Muscle layer of duodenum (tissue), 2 donors: Measurements from ENCODE around the gene GLI3.

Experiments
- H3K27ac ChIP-seq: one replicate; pipeline ENCODE4 v1.7.0; 2013; ENCODE audit warnings: mild to moderate bottlenecking, low read length
- H3K27me3 ChIP-seq: one replicate; pipeline ENCODE4 v1.7.0; 2013; ENCODE audit warnings: low read depth, mild to moderate bottlenecking, control low read depth, low read length
- H3K36me3 ChIP-seq, 2 donors: one replicate each; pipeline ENCODE4 v1.7.0; 2013; ENCODE audit warnings: low read length in 2 of 2, control low read depth in 1 of 2, mild to moderate bottlenecking in 1 of 2; ENCODE audit not compliant: insufficient read depth in 2 of 2, control insufficient read depth in 1 of 2
- H3K4me1 ChIP-seq, 2 donors: one replicate each; pipeline ENCODE4 v1.7.0; 2013; ENCODE audit warnings: low read length in 2 of 2, mild to moderate bottlenecking in 2 of 2, control low read depth in 1 of 2, moderate library complexity in 1 of 2; ENCODE audit not compliant: insufficient read depth in 2 of 2, control insufficient read depth in 1 of 2
- H3K4me3 ChIP-seq, 2 donors: one replicate each; pipeline ENCODE4 v1.7.0; 2013; ENCODE audit warnings: low read length in 2 of 2, low read depth in 1 of 2, mild to moderate bottlenecking in 1 of 2
- H3K9me3 ChIP-seq, 2 donors: one replicate each; pipeline ENCODE4 v1.7.0; 2013; ENCODE audit warnings: low read length in 2 of 2, control low read depth in 1 of 2, mild to moderate bottlenecking in 1 of 2; ENCODE audit not compliant: control insufficient read depth in 1 of 2
- donor health status: healthy.

GLI3 gene

GRCh38 chr7:41975849-41976248 lies 261.2 kb downstream of the GLI3 start:
- no peak overlapping the region for H3K4me3 ChIP-seq
- no peak overlapping the region for H3K27ac ChIP-seq
- no peaks in the 10 kb centered on the region for H3K27me3 ChIP-seq
- H3K4me1 ChIP-seq = peaks cover 12 to 39% of the 10 kb centered on the region in 2 donors
- H3K36me3 ChIP-seq = peaks cover 0 to 25% of the 10 kb centered on the region in 2 donors
- H3K9me3 ChIP-seq = no peaks in the 10 kb centered on the region

- no peak overlapping the region for H3K27ac ChIP-seq
- H3K4me1 ChIP-seq = peaks cover 8 to 31% of the 10 kb centered on the region in 2 donors
- no peak overlapping the region for H3K4me3 ChIP-seq
- H3K27me3 ChIP-seq = no peaks in the 10 kb centered on the region
- peaks cover 0 to 25% of the 10 kb centered on the region in 2 donors for H3K36me3 ChIP-seq
- H3K9me3 ChIP-seq = no peaks in the 10 kb centered on the region
Observed at GRCh38 chr7:41974870-41975557, 262.0 kb downstream of the GLI3 start.

GRCh38 chr7:41973202-41973730 lies 263.7 kb downstream of the GLI3 start:
- no peak overlapping the region for H3K27ac ChIP-seq
- H3K4me1 ChIP-seq = peaks cover 6 to 22% of the 10 kb centered on the region in 2 donors
- peaks cover 0 to 25% of the 10 kb centered on the region in 2 donors for H3K36me3 ChIP-seq
- H3K27me3 ChIP-seq = no peaks in the 10 kb centered on the region
- no peaks in the 10 kb centered on the region for H3K9me3 ChIP-seq
- H3K4me3 ChIP-seq = no peak overlapping the region

- Histone ChIP-seq H3K27me3 (no peaks in the 10 kb centered on the region), H3K4me3 (no peak overlapping the region), H3K9me3 (no peaks in the 10 kb centered on the region), H3K4me1 (peaks cover 6 to 18% of the 10 kb centered on the region in 2 donors), H3K27ac (no peak overlapping the region), H3K36me3 (peaks cover 0 to 28% of the 10 kb centered on the region in 2 donors)
Observed at GRCh38 chr7:41972776-41973175, 264.2 kb downstream of the GLI3 start.

GRCh38 chr7:41972270-41972669 lies 264.7 kb downstream of the GLI3 start:
- Histone ChIP-seq H3K4me3 (no peak overlapping the region), H3K27me3 (no peaks in the 10 kb centered on the region), H3K9me3 (no peaks in the 10 kb centered on the region), H3K4me1 (peaks cover 2 to 13% of the 10 kb centered on the region in 2 donors), H3K27ac (no peak overlapping the region), H3K36me3 (peaks cover 0 to 33% of the 10 kb centered on the region in 2 donors)

GRCh38 chr7:41971640-41972187 lies 265.3 kb downstream of the GLI3 start:
- Histone ChIP-seq H3K27me3 (no peaks in the 10 kb centered on the region), H3K9me3 (no peaks in the 10 kb centered on the region), H3K4me3 (no peak overlapping the region), H3K27ac (no peak overlapping the region), H3K36me3 (peaks cover 0 to 39% of the 10 kb centered on the region in 2 donors), H3K4me1 (peaks cover 0 to 8% of the 10 kb centered on the region in 2 donors)

GRCh38 chr7:41970941-41971340 lies 266.1 kb downstream of the GLI3 start:
- H3K27ac ChIP-seq = no peak overlapping the region
- H3K9me3 ChIP-seq = no peaks in the 10 kb centered on the region
- H3K4me1 ChIP-seq = peaks cover 0 to 8% of the 10 kb centered on the region in 2 donors
- peaks cover 0 to 46% of the 10 kb centered on the region in 2 donors for H3K36me3 ChIP-seq
- no peaks in the 10 kb centered on the region for H3K27me3 ChIP-seq
- no peak overlapping the region for H3K4me3 ChIP-seq

GRCh38 chr7:41969561-41970105 lies 267.4 kb downstream of the GLI3 start:
- H3K9me3 ChIP-seq = no peaks in the 10 kb centered on the region
- peaks cover 0 to 8% of the 10 kb centered on the region in 2 donors for H3K4me1 ChIP-seq
- no peak overlapping the region for H3K4me3 ChIP-seq
- no peaks in the 10 kb centered on the region for H3K27me3 ChIP-seq
- H3K27ac ChIP-seq = no peak overlapping the region
- peaks cover 0 to 53% of the 10 kb centered on the region in 2 donors for H3K36me3 ChIP-seq

- H3K4me3 ChIP-seq = no peak overlapping the region
- no peaks in the 10 kb centered on the region for H3K9me3 ChIP-seq
- no peaks in the 10 kb centered on the region for H3K27me3 ChIP-seq
- no peak overlapping the region for H3K27ac ChIP-seq
- peaks cover 0 to 8% of the 10 kb centered on the region in 2 donors for H3K4me1 ChIP-seq
- H3K36me3 ChIP-seq = peaks cover 0 to 48% of the 10 kb centered on the region in 2 donors
Observed at GRCh38 chr7:41967156-41967555, 269.9 kb downstream of the GLI3 start.

- Histone ChIP-seq H3K4me1 (peaks cover 0 to 12% of the 10 kb centered on the region in 2 donors), H3K9me3 (no peaks in the 10 kb centered on the region), H3K27ac (no peak overlapping the region), H3K27me3 (no peaks in the 10 kb centered on the region), H3K36me3 (peaks cover 0 to 41% of the 10 kb centered on the region in 2 donors), H3K4me3 (no peak overlapping the region)
Observed at GRCh38 chr7:41965951-41966505, 271.0 kb downstream of the GLI3 start.
